ENCODE data around the gene PAF1.

The PAF1 gene

DNA sequence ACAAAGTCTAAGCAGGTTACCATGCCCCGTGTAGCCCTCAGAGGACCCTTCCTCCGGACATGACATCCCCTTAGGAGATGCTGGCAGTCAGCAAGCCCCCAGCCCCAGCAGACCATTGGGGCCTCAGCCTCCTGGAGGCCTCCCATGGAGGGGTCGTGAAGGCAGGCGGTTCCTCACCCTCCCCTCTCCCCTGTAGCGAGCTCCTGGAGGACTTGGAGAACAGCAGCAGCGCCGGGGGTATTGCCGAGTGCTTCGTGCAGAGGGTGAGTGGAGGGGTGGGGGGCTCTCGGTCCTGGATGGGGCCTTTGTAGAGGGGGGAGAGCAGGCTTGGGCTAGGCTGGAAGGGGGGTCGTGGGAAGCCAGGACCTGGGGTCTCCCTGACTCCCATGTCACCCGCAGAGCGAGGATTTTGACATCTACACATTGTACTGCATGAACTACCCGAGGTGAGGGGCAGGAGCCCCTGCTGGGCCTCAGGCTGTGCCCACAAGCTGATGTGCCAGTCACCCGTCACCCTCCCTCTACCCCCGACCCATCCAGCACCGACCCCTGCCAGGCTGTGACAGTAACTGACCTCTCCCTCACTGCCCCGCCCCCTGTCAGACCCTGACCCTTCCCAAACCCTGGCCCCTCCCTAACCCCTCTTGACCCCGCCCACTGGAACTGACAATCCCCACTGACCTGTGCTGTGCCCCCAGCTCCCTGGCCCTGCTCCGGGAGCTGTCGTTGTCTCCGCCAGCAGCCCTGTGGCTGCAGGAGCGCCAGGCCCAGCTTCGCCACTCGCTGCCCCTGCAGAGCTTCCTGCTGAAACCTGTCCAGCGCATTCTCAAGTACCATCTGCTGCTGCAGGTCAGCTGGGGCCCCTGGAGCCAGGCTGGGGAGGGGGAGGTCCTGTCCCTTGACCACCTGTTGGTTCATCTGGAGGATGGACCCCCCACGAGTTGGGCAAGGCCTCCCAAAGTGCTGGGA lies 25.5 kb upstream of the PAF1 start:
- no peak for DNase-seq

DNA sequence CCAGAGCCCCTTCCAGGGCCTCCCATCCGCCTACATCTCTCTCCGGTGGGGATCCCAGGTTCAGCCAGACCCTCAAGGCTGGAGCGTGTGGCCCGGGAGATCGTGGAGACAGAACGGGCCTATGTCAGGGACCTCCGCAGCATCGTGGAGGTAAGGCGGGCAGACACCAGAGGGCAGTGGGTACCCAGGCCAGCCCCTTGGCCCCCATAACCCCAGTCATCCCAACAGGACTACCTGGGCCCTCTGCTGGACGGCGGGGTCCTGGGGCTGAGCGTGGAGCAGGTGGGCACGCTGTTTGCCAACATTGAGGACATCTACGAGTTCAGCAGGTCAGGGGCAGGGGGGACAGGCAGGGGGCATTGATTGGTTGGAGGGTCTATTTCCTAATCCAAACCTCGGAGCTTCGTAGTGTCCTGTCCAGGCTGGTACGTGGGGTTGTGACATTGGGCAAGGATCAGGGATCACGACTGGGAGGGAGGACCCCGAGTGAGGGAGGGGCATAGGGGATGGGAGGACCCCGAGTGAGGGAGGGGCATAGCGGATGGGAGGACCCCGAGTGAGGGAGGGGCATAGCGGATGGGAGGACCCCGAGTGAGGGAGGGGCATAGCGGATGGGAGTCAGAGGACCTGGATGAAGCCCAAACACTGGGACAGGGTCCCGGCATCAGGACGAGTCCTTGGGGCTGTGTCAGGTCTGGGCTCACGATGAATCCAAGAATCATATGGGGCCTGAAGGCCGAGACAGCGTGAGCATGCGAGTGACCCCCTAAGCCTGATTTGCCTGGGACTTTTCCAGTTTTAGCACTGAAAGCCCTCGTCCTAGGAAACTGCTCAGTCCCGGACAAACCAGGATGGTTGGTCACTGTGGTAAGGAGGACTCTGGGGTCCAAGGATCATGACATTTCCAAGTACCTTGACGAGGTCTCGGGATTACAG lies 24.5 kb upstream of the PAF1 start:
- DNase-seq, result no peak

DNA sequence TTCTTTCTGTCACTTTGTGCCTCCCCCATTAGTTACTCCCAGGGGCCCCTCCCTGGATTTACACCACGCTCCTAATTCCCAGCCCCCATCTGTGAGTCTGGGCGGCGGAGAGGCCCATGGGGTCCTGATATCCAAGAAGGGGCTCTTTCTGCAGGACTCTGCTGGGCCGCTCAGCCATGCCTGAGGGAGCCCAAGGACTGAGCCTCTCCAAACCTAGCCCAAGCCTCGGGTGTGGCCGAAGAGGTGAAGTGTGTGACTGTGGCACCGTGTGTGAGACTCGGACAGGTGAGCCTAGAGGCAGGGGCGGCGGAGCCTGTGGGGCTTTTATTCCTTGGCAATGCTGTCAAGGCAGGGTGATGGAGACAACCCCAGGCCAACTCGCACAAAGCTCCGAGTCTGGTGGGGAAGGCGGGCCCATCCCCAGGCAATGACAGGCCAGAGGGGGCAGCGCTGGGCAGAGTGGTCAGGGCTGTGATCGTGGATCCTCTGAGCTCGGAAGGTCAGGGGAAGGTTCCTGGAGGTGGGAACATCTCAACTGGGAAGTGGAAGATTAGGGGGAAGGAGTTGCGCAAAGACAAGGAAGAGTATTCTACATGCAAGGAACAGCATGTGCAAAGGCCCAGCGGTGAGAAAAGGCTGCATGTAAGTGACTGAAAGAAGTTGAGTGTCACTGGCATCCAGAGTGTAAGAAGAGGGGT lies 23.2 kb upstream of the PAF1 start:
- no peak for DNase-seq

DNA sequence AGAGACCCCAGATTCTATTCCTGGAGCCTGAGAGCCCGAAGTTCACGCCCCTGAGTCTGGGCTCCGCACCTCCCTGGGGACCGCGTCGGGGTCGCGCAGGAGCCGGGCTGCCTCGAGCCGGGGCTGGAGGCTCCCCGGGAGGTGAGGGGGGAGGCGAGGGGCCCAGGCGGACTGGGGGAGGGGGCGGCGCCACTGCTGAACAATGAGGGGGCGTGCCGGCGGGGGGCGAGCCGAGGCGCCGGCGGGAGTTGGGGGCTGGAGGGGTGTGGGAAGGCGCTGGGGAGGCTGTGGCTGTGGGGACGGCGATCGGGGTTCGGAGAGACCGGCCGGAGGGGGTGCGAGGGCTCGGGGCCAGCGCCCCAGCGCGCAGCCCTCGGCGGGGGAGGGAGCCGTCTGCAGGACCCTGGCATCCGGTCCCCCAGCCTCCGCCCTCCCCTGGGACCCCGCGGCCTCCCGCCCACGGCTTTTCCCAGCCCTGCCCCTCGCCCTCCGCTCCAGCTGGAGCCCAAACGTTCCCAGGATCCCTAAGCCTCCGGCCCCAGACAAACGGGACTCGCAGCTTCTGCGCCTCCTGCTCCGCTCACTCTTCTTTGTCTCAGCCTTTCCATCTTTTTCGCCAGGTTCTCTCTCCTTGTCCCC lies 22.5 kb upstream of the PAF1 start:
- DNase-seq, result no peak

- DNase-seq, result no peak
Observed at GRCh38 chr19:39412867-39413271, 22.0 kb upstream of the PAF1 start.

- peak; percentile 97 for DNase-seq
Observed at GRCh38 chr19:39412100-39412866, 21.4 kb upstream of the PAF1 start, which contains the start of gene PLEKHG2. PLEKHG2 (plus strand) TSS chr19:39412669; CDS start chr19:39414087, 1,418 bp downstream.

- DNase-seq, result peak; percentile 93
Observed at GRCh38 chr19:39411832-39412099, 20.9 kb upstream of the PAF1 start.

GRCh38 chr19:39411081-39411831 lies 20.4 kb upstream of the PAF1 start:
- no peak for DNase-seq

DNA sequence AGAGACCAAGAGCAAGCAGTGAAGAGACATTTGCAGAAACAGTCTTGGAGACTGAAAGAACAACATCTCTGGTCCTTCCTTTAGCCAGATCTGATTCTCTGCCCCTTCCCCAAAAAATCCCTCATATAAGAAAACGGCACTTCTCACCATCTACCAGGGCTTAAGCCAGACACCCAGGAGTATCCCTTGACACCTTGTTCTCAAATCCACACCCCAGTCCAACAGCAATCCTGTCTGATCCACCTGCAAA lies 19.9 kb upstream of the PAF1 start:
- DNase-seq, result no peak

DNA sequence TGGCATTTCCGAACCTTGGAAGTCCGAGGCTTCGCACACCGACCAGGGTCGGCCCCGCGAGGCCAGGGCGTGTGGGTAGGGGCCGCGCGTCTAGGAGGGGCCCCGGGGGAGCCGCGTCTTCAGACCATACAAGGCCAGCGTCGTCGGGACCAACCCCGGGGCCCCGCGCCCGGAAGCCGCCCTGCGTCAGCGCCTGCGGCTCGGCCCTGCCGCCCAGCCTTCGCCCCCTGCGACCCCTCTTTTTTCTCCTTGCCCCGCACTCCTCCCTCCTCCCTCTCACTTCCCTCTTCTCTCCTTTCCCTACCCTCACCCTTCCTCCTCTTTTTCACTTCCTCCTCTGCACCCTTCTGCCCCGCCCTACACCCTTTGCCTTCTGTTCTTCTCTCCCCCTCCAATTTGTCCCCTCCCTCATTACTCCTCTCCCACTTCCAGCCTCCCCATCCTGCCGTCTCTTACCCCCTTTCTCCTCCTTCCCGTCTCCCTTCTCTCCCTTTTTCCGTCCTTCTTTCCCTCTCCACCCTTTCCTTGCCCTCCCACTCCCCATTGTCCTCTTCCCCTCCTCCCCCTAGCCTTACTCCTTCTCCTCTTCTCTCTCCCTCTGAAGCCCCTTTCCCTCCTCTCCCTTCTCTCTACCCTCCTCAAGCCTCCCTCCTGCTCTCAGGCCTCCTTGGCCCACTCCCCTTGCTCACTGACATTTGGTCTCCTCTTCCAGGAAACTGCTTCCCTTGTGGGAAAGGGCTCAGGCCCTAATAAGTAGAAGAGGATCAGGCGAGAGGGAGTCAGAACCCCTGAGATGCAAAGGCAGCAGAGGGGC lies 19.3 kb upstream of the PAF1 start:
- DNase-seq, result peak; percentile 59

- peak; percentile 75 for DNase-seq
Observed at GRCh38 chr19:39409208-39410016, 18.5 kb upstream of the PAF1 start.

DNA sequence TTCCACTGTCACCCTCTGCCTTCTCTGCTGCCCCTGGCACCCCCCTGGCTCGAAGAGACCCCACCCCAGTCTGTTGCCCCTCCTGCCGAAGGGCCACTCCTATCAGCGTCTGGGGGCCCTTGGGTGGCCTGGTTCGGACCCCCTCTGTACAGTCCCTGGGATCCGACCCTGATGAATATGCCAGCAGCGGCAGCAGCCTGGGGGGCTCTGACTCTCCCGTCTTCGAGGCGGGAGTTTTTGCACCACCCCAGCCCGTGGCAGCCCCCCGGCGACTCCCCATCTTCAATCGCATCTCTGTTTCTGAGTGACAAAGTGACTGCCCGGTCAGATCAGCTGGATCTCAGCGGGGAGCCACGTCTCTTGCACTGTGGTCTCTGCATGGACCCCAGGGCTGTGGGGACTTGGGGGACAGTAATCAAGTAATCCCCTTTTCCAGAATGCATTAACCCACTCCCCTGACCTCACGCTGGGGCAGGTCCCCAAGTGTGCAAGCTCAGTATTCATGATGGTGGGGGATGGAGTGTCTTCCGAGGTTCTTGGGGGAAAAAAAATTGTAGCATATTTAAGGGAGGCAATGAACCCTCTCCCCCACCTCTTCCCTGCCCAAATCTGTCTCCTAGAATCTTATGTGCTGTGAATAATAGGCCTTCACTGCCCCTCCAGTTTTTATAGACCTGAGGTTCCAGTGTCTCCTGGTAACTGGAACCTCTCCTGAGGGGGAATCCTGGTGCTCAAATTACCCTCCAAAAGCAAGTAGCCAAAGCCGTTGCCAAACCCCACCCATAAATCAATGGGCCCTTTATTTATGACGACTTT lies 17.7 kb upstream of the PAF1 start:
- no peak for DNase-seq

DNA sequence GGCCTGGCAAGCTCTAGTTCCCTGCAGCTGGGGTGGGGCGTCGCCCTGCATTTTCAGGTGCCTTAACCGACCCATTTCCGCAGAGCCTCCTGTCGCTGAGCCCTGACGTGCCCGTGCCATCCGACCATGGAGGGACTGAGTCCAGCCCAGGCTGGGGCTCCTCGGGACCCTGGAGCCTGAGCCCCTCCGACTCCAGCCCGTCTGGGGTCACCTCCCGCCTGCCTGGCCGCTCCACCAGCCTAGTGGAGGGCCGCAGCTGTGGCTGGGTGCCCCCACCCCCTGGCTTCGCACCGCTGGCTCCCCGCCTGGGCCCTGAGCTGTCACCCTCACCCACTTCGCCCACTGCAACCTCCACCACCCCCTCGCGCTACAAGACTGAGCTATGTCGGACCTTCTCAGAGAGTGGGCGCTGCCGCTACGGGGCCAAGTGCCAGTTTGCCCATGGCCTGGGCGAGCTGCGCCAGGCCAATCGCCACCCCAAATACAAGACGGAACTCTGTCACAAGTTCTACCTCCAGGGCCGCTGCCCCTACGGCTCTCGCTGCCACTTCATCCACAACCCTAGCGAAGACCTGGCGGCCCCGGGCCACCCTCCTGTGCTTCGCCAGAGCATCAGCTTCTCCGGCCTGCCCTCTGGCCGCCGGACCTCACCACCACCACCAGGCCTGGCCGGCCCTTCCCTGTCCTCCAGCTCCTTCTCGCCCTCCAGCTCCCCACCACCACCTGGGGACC lies 16.9 kb upstream of the PAF1 start:
- peak; percentile 59 for DNase-seq

DNA sequence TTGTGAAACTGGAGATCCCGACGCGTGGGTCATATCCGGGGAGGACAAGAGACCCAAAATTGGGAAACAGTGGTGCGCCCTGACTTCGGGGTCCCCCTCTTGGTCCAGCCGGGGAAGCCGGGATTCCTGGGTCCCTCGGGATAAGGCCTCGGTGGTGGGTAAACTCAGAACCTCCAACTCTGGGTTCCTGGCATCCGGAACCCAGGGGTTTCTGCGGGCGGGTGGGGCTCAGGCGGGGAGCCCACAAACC lies 16.4 kb upstream of the PAF1 start:
- DNase-seq, result no peak

DNA sequence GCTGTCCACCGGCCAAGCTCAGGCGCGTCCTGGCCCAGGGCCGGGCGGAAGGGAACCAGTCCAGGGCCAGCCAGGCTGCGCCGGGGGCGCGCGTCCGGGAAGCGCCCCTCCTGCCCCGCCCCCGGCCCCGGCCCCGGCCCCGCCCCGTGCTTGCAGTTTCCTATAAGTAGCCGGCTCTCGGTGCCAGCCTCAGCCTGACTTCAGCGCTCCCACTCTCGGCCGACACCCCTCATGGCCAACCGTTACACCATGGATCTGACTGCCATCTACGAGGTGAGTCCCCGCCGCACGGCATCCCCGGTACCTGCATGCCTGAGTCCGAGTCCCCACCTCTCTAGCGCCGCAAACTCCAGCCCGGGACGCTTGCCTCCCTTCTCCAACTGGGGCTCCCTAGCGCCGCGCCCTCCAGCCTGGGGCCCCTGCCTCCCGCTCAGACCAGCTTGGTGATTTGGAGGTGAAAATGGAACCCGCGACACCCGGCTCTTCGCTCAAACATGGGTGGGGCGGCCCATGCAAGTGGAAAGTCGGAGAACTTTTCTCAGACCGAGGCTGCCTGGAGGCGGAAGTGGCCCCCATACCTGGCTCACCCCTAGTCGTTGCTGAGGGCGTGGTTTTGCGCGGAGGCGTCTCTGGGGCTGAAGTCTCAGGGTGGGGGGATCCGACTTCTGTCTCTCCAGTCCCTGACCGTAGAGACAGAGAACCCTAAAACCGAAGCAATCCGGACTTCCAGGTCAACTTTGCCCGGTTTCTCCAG lies 15.9 kb upstream of the PAF1 start, which contains the start of gene ZFP36:
Gene ZFP36, plus strand, starts transcription at position 192 of the 754 bp plus-strand sequence. Its CDS starts 58 bp downstream, at position 250.
- DNase-seq, result peak; percentile 85

GRCh38 chr19:39405958-39406655 lies 15.2 kb upstream of the PAF1 start:
- peak; percentile 82 for DNase-seq

All from stimulated activated CD4-positive, alpha-beta T cell treated with anti-CD3 and anti-CD28 coated beads, Interleukin-4, amount 100 ng/mL, for 24 hours (primary cell).